RPMI8226 (cell line): Measurements from ENCODE around the gene TF.

Experiments used
- DNase-seq: peaks from one replicate; pipeline ENCODE4 v3.0.0-alpha.2; 2015

TF gene

GRCh38 chr3:133838296-133838789 lies 92.2 kb downstream of the TF start:
- no peak for DNase-seq

DNA sequence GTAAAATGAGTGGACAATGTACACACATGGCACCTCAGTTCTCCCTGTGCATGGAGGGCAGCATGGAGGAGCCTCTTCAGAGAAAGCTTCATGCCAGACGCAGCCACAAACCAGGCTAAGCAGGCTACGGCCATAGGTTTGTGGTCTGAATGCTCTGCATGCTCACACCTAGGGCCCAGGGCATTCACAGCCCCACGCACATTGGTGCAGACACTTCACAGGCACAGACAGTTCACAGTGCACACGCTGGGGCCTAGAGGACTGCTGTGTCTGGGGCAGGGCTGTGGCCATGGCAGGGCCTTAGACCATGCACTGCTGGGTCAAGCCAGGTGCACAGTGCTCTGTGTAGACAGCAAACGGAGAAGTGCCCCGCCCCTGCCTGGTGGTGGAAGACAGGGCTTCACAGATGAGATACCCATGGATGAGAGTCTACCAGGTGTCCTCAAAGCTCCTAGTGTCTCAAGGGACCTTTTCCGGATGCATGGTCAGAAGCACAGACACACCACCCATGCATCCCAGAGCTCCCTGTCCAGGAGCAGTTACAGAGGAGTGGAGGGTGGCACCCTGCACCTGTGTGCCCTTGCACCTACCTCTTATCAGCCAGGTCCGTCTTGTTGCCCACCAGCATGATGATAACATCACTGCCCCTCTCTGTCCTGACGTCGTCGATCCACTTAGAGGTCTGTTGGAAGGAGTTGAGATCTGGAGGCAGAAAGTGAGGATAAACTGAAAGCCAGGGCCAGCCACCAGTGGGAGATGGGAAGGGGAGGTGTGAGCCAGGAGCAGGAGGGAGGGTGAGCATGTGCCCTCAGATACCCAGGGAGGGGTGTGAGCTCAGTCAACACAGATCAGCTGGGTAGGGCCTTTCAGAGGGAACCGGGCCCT lies 93.0 kb downstream of the TF start:
- DNase-seq: no peak

DNA sequence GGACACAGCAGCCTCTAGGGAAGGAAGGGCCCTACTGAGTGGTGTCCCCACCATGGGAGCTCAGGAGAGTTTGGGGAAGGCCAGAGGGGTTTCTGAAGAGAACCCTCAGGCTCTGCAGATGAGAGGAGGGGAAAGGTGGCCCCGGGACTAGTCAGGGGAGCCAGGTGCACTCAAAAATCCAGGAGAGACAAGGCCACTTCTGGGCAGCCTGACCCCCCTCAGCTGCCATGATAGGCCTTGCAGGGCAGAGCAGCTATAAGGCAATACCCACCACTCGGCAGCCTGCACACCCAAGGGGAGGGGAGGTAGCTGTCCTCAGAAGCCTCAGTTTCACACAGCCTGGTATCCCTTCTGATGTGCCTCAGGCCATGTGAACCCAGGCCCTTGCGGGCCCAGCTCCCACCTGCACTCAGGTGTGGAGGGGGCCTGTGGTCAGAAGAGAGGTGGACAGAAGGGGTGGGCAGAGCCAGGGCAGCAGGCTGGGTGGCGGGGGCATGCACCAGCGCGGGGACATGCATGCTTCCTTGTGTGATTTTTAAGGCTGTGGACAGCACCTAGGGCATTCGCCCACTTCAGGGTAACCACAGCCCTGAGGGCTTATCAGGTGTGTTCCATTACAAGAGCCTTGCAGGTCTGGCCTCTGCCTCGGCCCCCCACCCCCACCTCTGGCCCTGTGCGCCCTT lies 94.0 kb downstream of the TF start:
- DNase-seq: no peak

GRCh38 chr3:133840767-133841166 lies 94.6 kb downstream of the TF start:
- no peak for DNase-seq

DNA sequence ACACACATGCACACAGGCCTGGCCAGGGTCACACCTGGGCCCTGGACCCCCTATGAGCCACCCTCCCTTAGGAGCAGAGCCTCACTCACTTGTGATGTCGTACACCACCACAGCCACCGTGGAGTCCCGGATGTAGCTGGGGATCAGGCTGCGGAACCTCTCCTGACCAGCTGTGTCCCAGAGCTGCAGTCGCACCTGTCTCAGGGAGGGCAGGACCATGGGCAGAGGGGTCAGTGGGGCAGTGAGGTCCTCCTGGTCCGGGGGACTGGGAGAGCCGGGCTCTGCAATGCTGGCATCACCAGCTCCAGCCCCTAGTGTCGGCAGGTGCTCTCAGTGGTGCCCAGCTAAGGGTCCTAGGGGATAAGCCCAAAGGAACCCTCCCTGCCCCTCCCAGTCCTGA lies 95.0 kb downstream of the TF start:
- DNase-seq: no peak

DNA sequence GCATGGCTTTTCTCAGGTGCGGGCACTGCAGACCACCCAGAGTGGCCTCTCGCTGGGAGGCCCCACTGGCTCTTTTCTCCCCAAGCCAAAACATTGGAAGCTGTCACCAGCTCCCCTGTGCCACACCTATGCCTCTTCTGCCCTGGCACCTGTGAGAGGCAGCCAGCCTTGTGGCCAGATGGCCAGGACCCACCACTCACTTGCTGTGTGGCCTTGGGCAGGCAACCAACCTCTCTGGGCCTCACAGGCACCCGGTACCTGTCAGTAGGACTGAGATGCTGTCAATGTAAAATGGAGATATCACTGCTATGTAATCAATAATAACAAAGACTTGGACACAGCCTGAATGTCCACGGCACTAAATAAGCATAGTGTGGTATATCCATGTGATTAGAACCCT lies 96.0 kb downstream of the TF start:
- no peak for DNase-seq

- no peak for DNase-seq
These were observed 97.4 kb downstream of the TF start for GRCh38 chr3:133843634-133844033.

- no peak for DNase-seq
These were observed 98.9 kb downstream of the TF start for GRCh38 chr3:133845127-133845526.
